ENCODE results near the gene TMEM185A.
"Not testable (repeated sequence)": the region's sequence is repeated elsewhere in the genome, so short reads cannot be mapped to it uniquely, and the experiment has no call there.

Gene TMEM185A

GRCh38 chrX:149619662-149620061 lies 11.9 kb downstream of the TMEM185A start:
- DNase-seq, result not testable (repeated sequence)

- DNase-seq, result no peak
Measured at GRCh38 chrX:149618871-149619270, 12.7 kb downstream of the TMEM185A start.

- no peak for DNase-seq
Measured at GRCh38 chrX:149611623-149612175, 19.9 kb downstream of the TMEM185A start.

GRCh38 chrX:149610511-149610910 lies 21.1 kb downstream of the TMEM185A start:
- no peak for DNase-seq

GRCh38 chrX:149607699-149608098 lies 23.9 kb downstream of the TMEM185A start:
- no peak for DNase-seq

- DNase-seq, result not testable (repeated sequence)
Measured at GRCh38 chrX:149605248-149605885, 26.2 kb downstream of the TMEM185A start.

- DNase-seq, result not testable (repeated sequence)
Measured at GRCh38 chrX:149598603-149599002, 33.0 kb downstream of the TMEM185A start.

GRCh38 chrX:149595943-149596342 lies 35.6 kb downstream of the TMEM185A start:
- not testable (repeated sequence) for DNase-seq

GRCh38 chrX:149595214-149595613 lies 36.4 kb downstream of the TMEM185A start, which contains the start of gene HSFX2:
TSS of gene HSFX2 (minus strand) at chrX:149595314. CDS start at chrX:149594700, 614 bp downstream.
- not testable (repeated sequence) for DNase-seq

GRCh38 chrX:149590993-149591392 lies 40.6 kb downstream of the TMEM185A start:
- DNase-seq, result not testable (repeated sequence)

GRCh38 chrX:149587359-149587758 lies 44.2 kb downstream of the TMEM185A start, which contains the start of gene MAGEA9B:
TSS of gene MAGEA9B (minus strand) at chrX:149587459. CDS start at chrX:149583179, 4,280 bp downstream.
- DNase-seq, result not testable (repeated sequence)

GRCh38 chrX:149585631-149586030 lies 46.0 kb downstream of the TMEM185A start:
- DNase-seq, result not testable (repeated sequence)

- not testable (repeated sequence) for DNase-seq
Measured at GRCh38 chrX:149573456-149573855, 58.1 kb downstream of the TMEM185A start.

- no peak for DNase-seq
Measured at GRCh38 chrX:149572743-149573142, 58.8 kb downstream of the TMEM185A start.

GRCh38 chrX:149571770-149572169 lies 59.8 kb downstream of the TMEM185A start:
- DNase-seq, result no peak

- no peak for DNase-seq
Measured at GRCh38 chrX:149570668-149571067, 60.9 kb downstream of the TMEM185A start.

GRCh38 chrX:149569770-149570169 lies 61.8 kb downstream of the TMEM185A start:
- no peak for DNase-seq

- no peak for DNase-seq
Measured at GRCh38 chrX:149568701-149569296, 62.8 kb downstream of the TMEM185A start.

GRCh38 chrX:149567621-149568417 lies 63.8 kb downstream of the TMEM185A start:
- no peak for DNase-seq

- DNase-seq, result no peak
Measured at GRCh38 chrX:149563359-149563758, 68.2 kb downstream of the TMEM185A start.

GRCh38 chrX:149555251-149555650 lies 76.3 kb downstream of the TMEM185A start:
- DNase-seq, result not testable (repeated sequence)

- not testable (repeated sequence) for DNase-seq
Measured at GRCh38 chrX:149551939-149552248, 79.7 kb downstream of the TMEM185A start.

GRCh38 chrX:149551245-149551938 lies 80.2 kb downstream of the TMEM185A start:
- not testable (repeated sequence) for DNase-seq

Data from stimulated activated CD4-positive, alpha-beta T cell treated with anti-CD3 and anti-CD28 coated beads, Interleukin-15, amount 100 ng/mL, for 24 hours (primary cell).